ENCODE data around the gene MAGI1.

- TF ChIP-seq POLR2A (IDR thresholded peaks at IDR 0.05) (no peak), CTCF (IDR thresholded peaks at IDR 0.05) (no peak)
Observed at GRCh38 chr3:65449841-65450428, 588.8 kb downstream of the MAGI1 start.

All from breast epithelium (tissue), 3 donors.